Esophagus muscularis mucosa (tissue), 3 donors: Measurements from ENCODE around the gene ZNF260.

Experiments
- CTCF ChIP-seq, 3 experiments: fragments of 200-600 bp in 2 of 3; fragments of 450-650 bp in 1 of 3; sonication (generic) in 2 of 3; IDR thresholded peaks; one replicate each; pipeline ENCODE4 v1.5.1; 2017 to 2019; ENCODE audit warnings: antibody characterized with exemption in 3 of 3, mild to moderate bottlenecking in 2 of 3, moderate library complexity in 1 of 3
- POLR2A ChIP-seq: fragments of 450-650 bp; IDR thresholded peaks from one replicate; pipeline ENCODE4 v1.6.1; 2017; ENCODE audit warnings: antibody characterized with exemption, moderate library complexity, mild to moderate bottlenecking, low read depth
- POLR2AphosphoS5 ChIP-seq, 2 donors: sonication (generic); formaldehyde crosslinking; IDR thresholded peaks; one replicate each; pipeline ENCODE4 v1.6.1; 2017; ENCODE audit warnings: antibody characterized with exemption in 2 of 2

- TF ChIP-seq CTCF (IDR thresholded peaks at IDR 0.05) = no peak
- TF ChIP-seq POLR2A = no peak
- no peak for TF ChIP-seq POLR2AphosphoS5 (IDR thresholded peaks at IDR 0.05)
Measured at GRCh38 chr19:36564391-36564790, 36.3 kb upstream of the ZNF260 start.
